ENCODE data around the gene STXBP3. TPM values are rescaled to one million over a fixed set of nuclear protein-coding genes. Genes with fewer than 3 reads are reported as not detected.

Gene STXBP3
- total and polyA plus RNA-seq, 2 of the 8 experiments (the other 6 are each of a cell fraction or from before 2014, with no cell fraction given): 6.0 to 38.5 TPM

DNA sequence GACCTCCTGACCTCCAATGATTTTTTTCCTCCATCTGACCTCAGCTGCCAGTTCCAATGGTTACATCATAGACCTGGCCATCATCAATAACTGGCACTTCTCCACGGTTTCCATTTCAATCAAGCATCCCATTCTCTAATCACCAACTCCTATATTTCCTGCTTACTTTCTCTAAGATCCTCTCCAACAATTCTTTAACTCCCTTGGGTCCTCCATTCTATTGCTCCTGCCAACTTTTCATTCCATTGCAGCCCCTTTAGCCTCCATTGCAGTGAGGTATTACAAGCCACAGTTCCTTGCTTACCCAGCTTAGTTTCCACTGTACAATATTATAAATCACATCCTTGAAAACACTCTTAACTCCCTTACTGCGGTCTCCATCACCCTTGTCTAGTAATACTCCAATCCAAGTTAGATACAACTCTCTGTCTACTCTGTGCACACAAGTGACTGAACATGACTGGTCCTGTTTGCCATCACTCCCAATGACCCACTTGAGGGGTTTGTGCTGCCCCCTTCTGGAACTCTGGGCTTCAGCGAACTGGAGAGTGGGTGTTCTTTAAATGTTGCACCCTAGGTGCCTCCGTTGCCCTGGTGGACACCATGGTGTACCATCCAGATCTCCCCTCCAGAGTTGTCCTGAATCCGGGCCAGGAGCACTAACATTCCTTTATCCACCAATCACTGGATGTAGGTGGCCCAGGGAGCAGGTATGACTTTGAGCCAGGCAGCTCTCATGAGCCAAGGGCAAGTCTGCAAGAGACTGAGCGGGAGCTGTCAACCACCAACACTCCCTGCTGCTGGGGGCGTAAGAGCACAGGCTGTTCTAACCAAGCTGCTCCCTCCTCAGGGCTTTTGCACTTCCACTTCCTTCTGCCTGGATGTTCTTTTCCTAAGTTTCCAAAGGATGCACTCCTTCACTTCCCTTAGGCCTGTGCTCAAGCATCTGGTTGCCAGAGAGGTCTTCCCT is 37.5 kb upstream of the STXBP3 start:
- no peak overlapping the region for H3K14ac ChIP-seq (ENCODE audit: insufficient read length)
- H2BK5ac ChIP-seq (ENCODE audit: low read depth, low read length): no peak overlapping the region
- no peak overlapping the region for H2BK120ac ChIP-seq (replicated peaks; ENCODE audit: low read depth, low read length)
- DNase-seq (ENCODE audit: low read depth in 1 of 2, low spot score in 2 of 2) (peak in 1 of 2 experiments; percentile 74), FAIRE-seq (peak; percentile 66)
- no peaks in the 10 kb centered on the region for H4K20me1 ChIP-seq (replicated peaks in 1 of 2; ENCODE audit: control insufficient read depth in 1 of 2, insufficient read depth in 2 of 2, low read length in 2 of 2)
- no peaks in the 10 kb centered on the region for H3K4me1 ChIP-seq (replicated peaks in 1 of 4; ENCODE audit: control insufficient read depth in 3 of 4, insufficient read depth in 4 of 4, low read length in 3 of 4)
- no peak overlapping the region for H2BK12ac ChIP-seq (ENCODE audit: low read depth, low read length)
- no peak overlapping the region for H3K4me2 ChIP-seq (ENCODE audit: insufficient read depth in 1 of 2, low read depth in 2 of 2, low read length in 2 of 2)
- no peaks in the 10 kb centered on the region for H3K23me2 ChIP-seq (ENCODE audit: low read depth, low read length)
- 78 to 100% methylated on average over 1 to 7 of the region's 7 CpGs for WGBS, 2 experiments (ENCODE audit: extremely low coverage in 1 of 2, insufficient coverage in 1 of 2, insufficient read length in 1 of 2, insufficient replicate concordance in 2 of 2, low coverage in 1 of 2, low lambda C conversion rate in 2 of 2, missing lambda C conversion rate in 1 of 2)
- H3K27ac ChIP-seq (ENCODE audit: low read depth, low read length): no peak overlapping the region
- no peak overlapping the region for H2AFZ ChIP-seq (ENCODE audit: low read length)
- H4K91ac ChIP-seq (replicated peaks; ENCODE audit: insufficient read length, low read length): no peak overlapping the region
- no peaks in the 10 kb centered on the region for H3K9me3 ChIP-seq (ENCODE audit: insufficient read depth in 2 of 2, low read depth in 1 of 2, low read length in 1 of 2)
- no peak overlapping the region for H2BK15ac ChIP-seq (ENCODE audit: low read length)
- H3K23ac ChIP-seq (ENCODE audit: insufficient read length): no peak overlapping the region
- H3K79me1 ChIP-seq (ENCODE audit: low read depth, low read length): no peaks in the 10 kb centered on the region
- H3K9ac ChIP-seq (replicated peaks in 1 of 4; ENCODE audit: extremely low read depth in 1 of 4, low read depth in 3 of 4, low read length in 3 of 4): no peak overlapping the region
- H3K4me3 ChIP-seq (ENCODE audit: extremely low read depth in 1 of 4, insufficient read depth in 2 of 4, low read depth in 3 of 4, low read length in 4 of 4): no peak overlapping the region
- no peak overlapping the region for H3K56ac ChIP-seq (replicated peaks; ENCODE audit: insufficient read length, low read depth, low read length)
- POLR2A ChIA-PET (ENCODE audit: partially characterized antibody): interaction anchor here (0.9 to 3.3 kb wide), 3 partner anchors 8 to 53 kb away, joined by 3 to 21 read pairs (median 4); partner anchors contain the start of gene PRPF38B
- no peak overlapping the region for H3K4ac ChIP-seq (replicated peaks; ENCODE audit: insufficient read length, low read depth, low read length)
- CTCF ChIA-PET (ENCODE audit: partially characterized antibody): interaction anchor here (0.6 to 6.3 kb wide), 20 partner anchors 9 to 206 kb away, joined by 3 to 29 read pairs (median 4); partner anchors contain the start of genes HENMT1 and PRPF38B
- H4K8ac ChIP-seq (ENCODE audit: extremely low read depth, insufficient read depth, low read length): no peak overlapping the region
- no peaks in the 10 kb centered on the region for H3K36me3 ChIP-seq (ENCODE audit: control insufficient read depth in 2 of 4, insufficient read depth in 4 of 4, low read length in 3 of 4)
- H3K18ac ChIP-seq (ENCODE audit: extremely low read depth, low read length): no peak overlapping the region; the same call in 1 of the 2 replicates
- H3K79me2 ChIP-seq (ENCODE audit: control insufficient read depth in 1 of 2, insufficient read depth in 2 of 2, low read length in 2 of 2): no peaks in the 10 kb centered on the region
- no peak overlapping the region for H2BK20ac ChIP-seq (ENCODE audit: low read length)
- H2AK5ac ChIP-seq (ENCODE audit: low read depth, low read length): no peak overlapping the region
- no peak overlapping the region for H4K5ac ChIP-seq (ENCODE audit: insufficient read length, low read depth, low read length)
- peak; percentile 51 to 69 for TF ChIP-seq RAD21 (IDR thresholded peaks at IDR 0.05 in 1 of 2, conservative IDR thresholded peaks at IDR 0.05 in 1 of 2; ENCODE audit: low read depth in 2 of 2, low read length in 2 of 2)
- TF ChIP-seq, protein P1, sequence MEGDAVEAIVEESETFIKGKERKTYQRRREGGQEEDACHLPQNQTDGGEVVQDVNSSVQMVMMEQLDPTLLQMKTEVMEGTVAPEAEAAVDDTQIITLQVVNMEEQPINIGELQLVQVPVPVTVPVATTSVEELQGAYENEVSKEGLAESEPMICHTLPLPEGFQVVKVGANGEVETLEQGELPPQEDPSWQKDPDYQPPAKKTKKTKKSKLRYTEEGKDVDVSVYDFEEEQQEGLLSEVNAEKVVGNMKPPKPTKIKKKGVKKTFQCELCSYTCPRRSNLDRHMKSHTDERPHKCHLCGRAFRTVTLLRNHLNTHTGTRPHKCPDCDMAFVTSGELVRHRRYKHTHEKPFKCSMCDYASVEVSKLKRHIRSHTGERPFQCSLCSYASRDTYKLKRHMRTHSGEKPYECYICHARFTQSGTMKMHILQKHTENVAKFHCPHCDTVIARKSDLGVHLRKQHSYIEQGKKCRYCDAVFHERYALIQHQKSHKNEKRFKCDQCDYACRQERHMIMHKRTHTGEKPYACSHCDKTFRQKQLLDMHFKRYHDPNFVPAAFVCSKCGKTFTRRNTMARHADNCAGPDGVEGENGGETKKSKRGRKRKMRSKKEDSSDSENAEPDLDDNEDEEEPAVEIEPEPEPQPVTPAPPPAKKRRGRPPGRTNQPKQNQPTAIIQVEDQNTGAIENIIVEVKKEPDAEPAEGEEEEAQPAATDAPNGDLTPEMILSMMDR (IDR thresholded peaks at IDR 0.05; ENCODE audit: control extremely low read depth in 1 of 3, insufficient read depth in 1 of 3, low read depth in 1 of 3, low read length in 3 of 3): peak; percentile 59 to 85 (median 85)
- TF ChIP-seq TBP (IDR thresholded peaks at IDR 0.05; ENCODE audit: low read depth, low read length): peak; percentile 74
- no peak for TF ChIP-seq GABPA (IDR thresholded peaks at IDR 0.05; ENCODE audit: borderline replicate concordance, insufficient read depth, low read length)
- no peaks in the 10 kb centered on the region for H3K27me3 ChIP-seq (replicated peaks in 1 of 4; ENCODE audit: control insufficient read depth in 3 of 4, extremely low read depth in 1 of 4, insufficient read depth in 3 of 4, low read length in 3 of 4)
